GM12892 (cell line): Measurements from ENCODE around the gene C19orf53.

Experiments used
- POLR2A ChIP-seq: IDR thresholded peaks from 2 replicates; pipeline ENCODE4 v1.6.1; 2011; ENCODE audit warnings: low read depth, low read length, control low read depth
- POLR2AphosphoS5 ChIP-seq: IDR thresholded peaks from 2 replicates; pipeline ENCODE4 v1.6.1; 2011; ENCODE audit warnings: low read depth, low read length, control low read depth
- TAF1 ChIP-seq: IDR thresholded peaks from 2 replicates; pipeline ENCODE4 v1.6.1; 2011; ENCODE audit warnings: low read depth, mild to moderate bottlenecking, control low read depth, low read length, borderline replicate concordance

DNA sequence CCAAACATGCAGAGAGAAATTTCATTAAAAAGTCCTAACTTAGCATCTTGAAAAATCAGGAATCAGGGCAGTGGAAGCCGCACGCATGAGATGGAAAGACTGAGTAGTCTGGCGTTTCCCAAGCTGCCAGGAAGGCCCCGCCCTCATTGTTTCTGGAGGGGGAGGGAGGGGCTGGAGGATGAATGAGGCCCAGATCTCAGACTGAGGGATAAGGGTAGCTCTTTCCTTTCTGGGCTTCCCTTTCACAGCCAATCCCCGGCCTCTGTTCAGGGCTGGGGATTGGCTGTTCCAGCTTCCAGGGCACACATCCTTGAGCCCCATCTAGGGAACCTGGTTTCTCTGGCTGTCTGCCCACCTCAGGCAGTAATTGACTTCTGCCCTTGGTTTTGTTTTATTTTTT lies 7.3 kb downstream of the C19orf53 start:
- TF ChIP-seq POLR2A (no peak), POLR2AphosphoS5 (no peak), TAF1 (no peak)
